Astrocyte (in vitro differentiated cells and primary cell): Measurements from ENCODE around the gene AKAP1.

Source experiments
- EZH2 ChIP-seq: IDR thresholded peaks from 2 replicates; pipeline ENCODE4 v1.6.1; 2012; ENCODE audit warnings: mild to moderate bottlenecking, low read length, inconsistent platforms; ENCODE audit not compliant: insufficient read depth
- TF ChIP-seq, protein P1 (sequence below): IDR thresholded peaks from 2 replicates; pipeline ENCODE4 v1.5.1; 2011; ENCODE audit warnings: low read depth, mild to moderate bottlenecking, inconsistent platforms, low read length, moderate library complexity; ENCODE audit not compliant: insufficient read depth

GRCh38 chr17:57043276-57043675 is 41.8 kb upstream of the AKAP1 start:
- TF ChIP-seq, protein P1, sequence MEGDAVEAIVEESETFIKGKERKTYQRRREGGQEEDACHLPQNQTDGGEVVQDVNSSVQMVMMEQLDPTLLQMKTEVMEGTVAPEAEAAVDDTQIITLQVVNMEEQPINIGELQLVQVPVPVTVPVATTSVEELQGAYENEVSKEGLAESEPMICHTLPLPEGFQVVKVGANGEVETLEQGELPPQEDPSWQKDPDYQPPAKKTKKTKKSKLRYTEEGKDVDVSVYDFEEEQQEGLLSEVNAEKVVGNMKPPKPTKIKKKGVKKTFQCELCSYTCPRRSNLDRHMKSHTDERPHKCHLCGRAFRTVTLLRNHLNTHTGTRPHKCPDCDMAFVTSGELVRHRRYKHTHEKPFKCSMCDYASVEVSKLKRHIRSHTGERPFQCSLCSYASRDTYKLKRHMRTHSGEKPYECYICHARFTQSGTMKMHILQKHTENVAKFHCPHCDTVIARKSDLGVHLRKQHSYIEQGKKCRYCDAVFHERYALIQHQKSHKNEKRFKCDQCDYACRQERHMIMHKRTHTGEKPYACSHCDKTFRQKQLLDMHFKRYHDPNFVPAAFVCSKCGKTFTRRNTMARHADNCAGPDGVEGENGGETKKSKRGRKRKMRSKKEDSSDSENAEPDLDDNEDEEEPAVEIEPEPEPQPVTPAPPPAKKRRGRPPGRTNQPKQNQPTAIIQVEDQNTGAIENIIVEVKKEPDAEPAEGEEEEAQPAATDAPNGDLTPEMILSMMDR = no peak
- no peak for TF ChIP-seq EZH2
